Cardiac muscle cell (in vitro differentiated cells and primary cell): ENCODE data around the gene GOLIM4. TPM values are rescaled to one million over a fixed set of nuclear protein-coding genes. Genes with fewer than 3 reads are reported as not detected.

Experiments
- DNase-seq, 2 donors: peaks; one replicate each; pipeline versions ENCODE4 v3.0.0 to v3.0.0-alpha.2; 2010 to 2017; ENCODE audit warnings: low read depth in 1 of 2, low spot score in 1 of 2
- H3K27ac ChIP-seq: fragments of 200-600 bp; sonication (generic); 2 replicates; pipeline ENCODE4 v1.5.1; 2016
- H3K27me3 ChIP-seq: fragments of 200-600 bp; sonication (generic); 2 replicates; pipeline ENCODE4 v1.6.0; 2016; ENCODE audit warnings: control low read depth
- H3K36me3 ChIP-seq: fragments of 200-600 bp; sonication (generic); 2 replicates; pipeline ENCODE4 v1.5.1; 2016; ENCODE audit warnings: control low read depth
- H3K4me1 ChIP-seq: fragments of 200-600 bp; sonication (generic); 2 replicates; pipeline ENCODE4 v1.8.1; 2017; ENCODE audit warnings: low read depth, mild to moderate bottlenecking, mixed run types
- H3K4me3 ChIP-seq: fragments of 200-600 bp; sonication (generic); 2 replicates; pipeline ENCODE4 v1.5.1; 2016; ENCODE audit warnings: mild to moderate bottlenecking
- H3K9me3 ChIP-seq: fragments of 200-600 bp; sonication (generic); 2 replicates; pipeline ENCODE4 v1.5.1; 2017; ENCODE audit warnings: low read depth, mild to moderate bottlenecking, control low read depth
- CTCF ChIP-seq: IDR thresholded peaks from 2 replicates; pipeline ENCODE4 v1.5.1; 2012; ENCODE audit warnings: low read depth, mild to moderate bottlenecking, low read length
- polyA plus RNA-seq: library from polyadenylated mRNA; unstranded; fragments of >200 nt; fragmentation: Nextera tagmentation; extraction: Ambion mirVana; gene quantifications from 2 replicates; pipeline ENCODE4 v1.2.1, GENCODE V29; 2016
- total RNA-seq: library from RNA; depleted of rRNA; stranded (reverse); fragments of >200 nt; gene quantifications from 2 replicates; pipeline ENCODE4 v1.2.3, GENCODE V29; 2016

The GOLIM4 gene
- total and polyA plus RNA-seq, 2 experiments from 2014 or later: 61.9 to 210 TPM

GRCh38 chr3:167969548-167969947, 126.2 kb downstream of the GOLIM4 start:
- Histone ChIP-seq H3K9me3 (no peaks in the 10 kb centered on the region), H3K4me1 (peaks cover 2% of the 10 kb centered on the region), H3K27me3 (no peaks in the 10 kb centered on the region), H3K4me3 (no peak overlapping the region), H3K27ac (no peak overlapping the region), H3K36me3 (no peaks in the 10 kb centered on the region)
- TF ChIP-seq CTCF: no peak
- no peak for DNase-seq

- TF ChIP-seq CTCF: no peak
- Histone ChIP-seq H3K27ac (no peak overlapping the region), H3K4me1 (no peaks in the 10 kb centered on the region), H3K4me3 (no peak overlapping the region), H3K36me3 (no peaks in the 10 kb centered on the region), H3K9me3 (no peaks in the 10 kb centered on the region), H3K27me3 (no peaks in the 10 kb centered on the region)
- no peak for DNase-seq
Observed at GRCh38 chr3:167967257-167968036, 128.3 kb downstream of the GOLIM4 start.
